Lung (tissue), 12 donors: ENCODE results near the gene ECSCR. TPM values are rescaled to one million over a fixed set of nuclear protein-coding genes. Genes with fewer than 3 reads are reported as not detected.

Experiments
- ATAC-seq: fragments of 200-7000 bp; cut with Tn5 transposase; one replicate; pipeline ENCODE4 v1.9.1; 2020; ENCODE audit warnings: moderate number of reproducible peaks; ENCODE audit not compliant: insufficient read depth, low FRiP score
- DNase-seq, 3 donors: peaks; one replicate each; pipeline ENCODE4 v3.0.0-alpha.2; 2013 to 2017
- H3K27ac ChIP-seq, 2 donors: one replicate each; pipeline ENCODE4 v1.5.1; 2013; ENCODE audit warnings: mild to moderate bottlenecking in 2 of 2, moderate library complexity in 2 of 2, control low read depth in 1 of 2, inconsistent platforms in 1 of 2, low read depth in 1 of 2, low read length in 1 of 2
- H3K27me3 ChIP-seq, 3 donors: one replicate each; pipeline ENCODE4 v1.5.1; 2013; ENCODE audit warnings: low read length in 2 of 3; ENCODE audit not compliant: control insufficient read depth in 3 of 3, insufficient read depth in 3 of 3
- H3K36me3 ChIP-seq, 4 donors: one replicate each; pipeline ENCODE4 v1.5.1; 2013; ENCODE audit warnings: low read length in 4 of 4, mild to moderate bottlenecking in 1 of 4, moderate library complexity in 1 of 4; ENCODE audit not compliant: control insufficient read depth in 4 of 4, insufficient read depth in 4 of 4
- H3K4me1 ChIP-seq, 5 donors: one replicate each; pipeline ENCODE4 v1.5.1; 2013; ENCODE audit warnings: low read length in 5 of 5, mild to moderate bottlenecking in 2 of 5, moderate library complexity in 1 of 5; ENCODE audit not compliant: control insufficient read depth in 5 of 5, insufficient read depth in 5 of 5
- H3K4me3 ChIP-seq: one replicate; pipeline ENCODE4 v1.5.1; 2013; ENCODE audit warnings: mild to moderate bottlenecking, control low read depth, moderate library complexity
- H3K9ac ChIP-seq, 2 donors: one replicate each; pipeline ENCODE4 v1.5.1; 2013; ENCODE audit warnings: low read length in 2 of 2, control low read depth in 1 of 2; ENCODE audit not compliant: insufficient read depth in 1 of 2
- H3K9me3 ChIP-seq, 4 donors: one replicate each; pipeline ENCODE4 v1.5.1; 2013; ENCODE audit warnings: low read length in 3 of 4, mild to moderate bottlenecking in 1 of 4, moderate library complexity in 1 of 4; ENCODE audit not compliant: control insufficient read depth in 4 of 4, insufficient read depth in 3 of 4
- WGBS, 2 donors: extraction: QIAGEN DNeasy Blood & Tissue Kit; methylation state at CpG; one replicate each; pipeline ENCODE4 v1.1.7; 2013; 5-methylcytosine and 5-hydroxymethylcytosine counted together
- polyA plus RNA-seq, 2 donors: library from polyadenylated mRNA; stranded (reverse); fragments of 200-250 nt; gene quantifications; one replicate each; pipeline ENCODE4 v1.2.1, GENCODE V29; 2013
- total RNA-seq, 2 donors: library from RNA; depleted of rRNA in 1 of 2; stranded (reverse); fragments of >200 nt in 1 of 2; gene quantifications; one replicate each; pipeline ENCODE4 v1.2.1, GENCODE V29; 2014 to 2021
- TF ChIP-seq, protein P1 (sequence below): IDR thresholded peaks from 2 replicates; pipeline ENCODE4 v1.5.1; 2012; ENCODE audit warnings: mild to moderate bottlenecking; ENCODE audit errors: control extremely low read depth, extremely low read depth
- donor health status: control.
- donor health status: control.
- donor health status: Bipolar disorder and iron deficiency.
- donor health status: healthy.
- donor health status: DM: yes; HTN: yes; CAD: no.

Gene ECSCR
- total and polyA plus RNA-seq, 4 donors, result 24.6 to 55.7 (median 46.5) TPM

- no peaks in the 10 kb centered on the region for H3K9me3 ChIP-seq
- ATAC-seq (no peak), DNase-seq (no peak)
- H3K27me3 ChIP-seq, result no peaks in the 10 kb centered on the region
- 95 to 96% methylated on average over 7 of the region's 7 CpGs for WGBS, 2 donors
- peaks cover 0 to 6% (median 4%) of the 10 kb centered on the region in 4 donors for H3K36me3 ChIP-seq
- TF ChIP-seq, protein P1, sequence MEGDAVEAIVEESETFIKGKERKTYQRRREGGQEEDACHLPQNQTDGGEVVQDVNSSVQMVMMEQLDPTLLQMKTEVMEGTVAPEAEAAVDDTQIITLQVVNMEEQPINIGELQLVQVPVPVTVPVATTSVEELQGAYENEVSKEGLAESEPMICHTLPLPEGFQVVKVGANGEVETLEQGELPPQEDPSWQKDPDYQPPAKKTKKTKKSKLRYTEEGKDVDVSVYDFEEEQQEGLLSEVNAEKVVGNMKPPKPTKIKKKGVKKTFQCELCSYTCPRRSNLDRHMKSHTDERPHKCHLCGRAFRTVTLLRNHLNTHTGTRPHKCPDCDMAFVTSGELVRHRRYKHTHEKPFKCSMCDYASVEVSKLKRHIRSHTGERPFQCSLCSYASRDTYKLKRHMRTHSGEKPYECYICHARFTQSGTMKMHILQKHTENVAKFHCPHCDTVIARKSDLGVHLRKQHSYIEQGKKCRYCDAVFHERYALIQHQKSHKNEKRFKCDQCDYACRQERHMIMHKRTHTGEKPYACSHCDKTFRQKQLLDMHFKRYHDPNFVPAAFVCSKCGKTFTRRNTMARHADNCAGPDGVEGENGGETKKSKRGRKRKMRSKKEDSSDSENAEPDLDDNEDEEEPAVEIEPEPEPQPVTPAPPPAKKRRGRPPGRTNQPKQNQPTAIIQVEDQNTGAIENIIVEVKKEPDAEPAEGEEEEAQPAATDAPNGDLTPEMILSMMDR, result no peak
- no peak overlapping the region for H3K4me3 ChIP-seq
- H3K4me1 ChIP-seq, result peaks cover 0 to 9% (median 3%) of the 10 kb centered on the region in 5 donors
- no peak overlapping the region for H3K9ac ChIP-seq
- H3K27ac ChIP-seq, result no peak overlapping the region
Measured at GRCh38 chr5:139408191-139408590, 54.4 kb downstream of the ECSCR start.

DNA sequence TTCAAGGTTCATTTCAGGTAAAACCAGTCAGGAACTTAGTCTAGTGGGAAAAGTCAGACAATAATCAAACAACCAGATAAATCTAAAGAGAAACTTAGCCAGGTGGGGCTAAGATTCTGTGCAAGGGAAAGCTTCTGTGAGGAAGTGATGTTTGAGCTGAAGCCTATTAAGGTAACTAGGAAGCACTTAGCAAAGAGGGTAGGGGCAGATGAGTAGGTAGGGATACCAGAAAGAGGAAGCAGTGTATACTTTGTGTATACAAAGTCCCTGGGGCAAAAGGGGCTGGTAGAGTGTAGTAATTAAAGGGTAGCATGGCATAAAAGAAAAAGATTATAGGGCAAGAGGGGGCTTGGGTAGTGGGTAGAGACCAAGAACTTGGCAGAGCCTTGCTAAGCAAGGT, 55.0 kb downstream of the ECSCR start:
- Histone ChIP-seq H3K9me3 (no peaks in the 10 kb centered on the region), H3K27ac (no peak overlapping the region), H3K4me1 (peaks cover 0 to 12% (median 6%) of the 10 kb centered on the region in 5 donors), H3K27me3 (no peaks in the 10 kb centered on the region), H3K9ac (no peak overlapping the region), H3K4me3 (no peak overlapping the region), H3K36me3 (peaks cover 0 to 4% (median 1%) of the 10 kb centered on the region in 4 donors)
- TF ChIP-seq, protein P1, result no peak
- DNase-seq (no peak), ATAC-seq (no peak)

GRCh38 chr5:139406963-139407362, 55.6 kb downstream of the ECSCR start:
- H3K4me1 ChIP-seq, result peaks cover 0 to 12% (median 6%) of the 10 kb centered on the region in 5 donors
- no peaks in the 10 kb centered on the region for H3K9me3 ChIP-seq
- H3K27ac ChIP-seq, result no peak overlapping the region
- no peak overlapping the region for H3K9ac ChIP-seq
- H3K27me3 ChIP-seq, result no peaks in the 10 kb centered on the region
- no peak overlapping the region for H3K4me3 ChIP-seq
- TF ChIP-seq, protein P1, result no peak
- ATAC-seq, result no peak
- peaks cover 0 to 4% (median 0%) of the 10 kb centered on the region in 4 donors for H3K36me3 ChIP-seq
- no peak for DNase-seq
- 84 to 90% methylated on average over 2 of the region's 2 CpGs for WGBS, 2 donors

DNA sequence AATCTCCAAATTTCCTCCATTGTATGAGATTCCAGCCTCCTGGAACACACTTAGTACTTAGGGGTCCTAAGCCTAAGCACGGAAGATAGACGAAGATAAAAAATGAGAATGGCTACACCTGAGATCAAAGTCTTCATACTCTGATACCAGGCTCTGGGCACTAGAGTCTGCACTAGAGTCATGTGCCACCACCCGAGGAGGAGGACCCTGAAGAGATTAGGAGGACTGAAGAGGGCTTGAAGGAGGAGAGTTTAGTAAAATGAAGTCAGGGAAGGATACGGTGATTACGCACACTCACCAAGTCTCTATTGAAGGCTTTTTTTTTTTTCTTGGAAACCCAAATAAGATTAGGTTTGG, 58.1 kb downstream of the ECSCR start:
- TF ChIP-seq, protein P1, result no peak
- ATAC-seq, result no peak
- no peak for DNase-seq

More for the DNA sequence above, 58.1 kb downstream of the ECSCR start:
- H3K4me1 ChIP-seq, result peaks cover 0 to 12% (median 6%) of the 10 kb centered on the region in 5 donors
- H3K9ac ChIP-seq, result peak overlapping the region in 1 of 2 donors; percentile 82
- H3K27me3 ChIP-seq, result no peaks in the 10 kb centered on the region
- no peak overlapping the region for H3K4me3 ChIP-seq
- 57 to 74% methylated on average over 5 of the region's 5 CpGs for WGBS, 2 donors
- H3K9me3 ChIP-seq, result no peaks in the 10 kb centered on the region
- H3K36me3 ChIP-seq, result no peaks in the 10 kb centered on the region
- H3K27ac ChIP-seq, result peak overlapping the region; percentile 84 to 91
